ENCODE measurements around the gene SLC6A18.
A peak's percentile ranks its signal among the peaks of the same experiment; 100 is the strongest.

Gene SLC6A18

GRCh38 chr5:1187234-1187949, 37.8 kb upstream of the SLC6A18 start:
- DNase-seq, result no peak

- no peak for DNase-seq
Measured at GRCh38 chr5:1187950-1188334, 37.2 kb upstream of the SLC6A18 start.

GRCh38 chr5:1188464-1188863, 36.7 kb upstream of the SLC6A18 start:
- DNase-seq, result no peak

- DNase-seq, result no peak
Measured at GRCh38 chr5:1189269-1189668, 35.9 kb upstream of the SLC6A18 start.

- DNase-seq, result no peak
Measured at GRCh38 chr5:1190278-1190677, 34.9 kb upstream of the SLC6A18 start.

GRCh38 chr5:1190837-1191239, 34.3 kb upstream of the SLC6A18 start:
- DNase-seq, result peak; percentile 20

- no peak for DNase-seq
Measured at GRCh38 chr5:1192971-1193590, 32.1 kb upstream of the SLC6A18 start.

- no peak for DNase-seq
Measured at GRCh38 chr5:1193591-1193985, 31.6 kb upstream of the SLC6A18 start.

GRCh38 chr5:1194378-1194777, 30.8 kb upstream of the SLC6A18 start:
- DNase-seq, result no peak

GRCh38 chr5:1195439-1195838, 29.7 kb upstream of the SLC6A18 start:
- DNase-seq, result no peak

- DNase-seq, result no peak
Measured at GRCh38 chr5:1195916-1196315, 29.3 kb upstream of the SLC6A18 start.

GRCh38 chr5:1196562-1196961, 28.6 kb upstream of the SLC6A18 start:
- DNase-seq, result no peak

GRCh38 chr5:1197876-1198666, 27.1 kb upstream of the SLC6A18 start:
- no peak for DNase-seq

- no peak for DNase-seq
Measured at GRCh38 chr5:1199340-1199648, 25.9 kb upstream of the SLC6A18 start.

GRCh38 chr5:1199649-1200494, 25.3 kb upstream of the SLC6A18 start:
- no peak for DNase-seq

- no peak for DNase-seq
Measured at GRCh38 chr5:1200495-1201326, 24.5 kb upstream of the SLC6A18 start.

- DNase-seq, result no peak
Measured at GRCh38 chr5:1201327-1202025, 23.7 kb upstream of the SLC6A18 start, which contains the start of gene SLC6A19. Gene SLC6A19, plus strand, starts transcription at chr5:1201595. Its CDS starts 56 bp downstream, at chr5:1201651.

GRCh38 chr5:1202026-1202797, 23.0 kb upstream of the SLC6A18 start:
- no peak for DNase-seq

GRCh38 chr5:1202798-1203185, 22.4 kb upstream of the SLC6A18 start:
- no peak for DNase-seq

- no peak for DNase-seq
Measured at GRCh38 chr5:1203311-1203967, 21.7 kb upstream of the SLC6A18 start.

Data from KG1 (cell line).